ENCODE data around the gene KLC1. TPM values are rescaled to one million over a fixed set of nuclear protein-coding genes. Genes with fewer than 3 reads are reported as not detected.

The KLC1 gene
- total and polyA plus RNA-seq, 2 of the 13 experiments (the other 11 are each of a cell fraction or from before 2014, with no cell fraction given): 53.2 to 63.5 TPM

DNA sequence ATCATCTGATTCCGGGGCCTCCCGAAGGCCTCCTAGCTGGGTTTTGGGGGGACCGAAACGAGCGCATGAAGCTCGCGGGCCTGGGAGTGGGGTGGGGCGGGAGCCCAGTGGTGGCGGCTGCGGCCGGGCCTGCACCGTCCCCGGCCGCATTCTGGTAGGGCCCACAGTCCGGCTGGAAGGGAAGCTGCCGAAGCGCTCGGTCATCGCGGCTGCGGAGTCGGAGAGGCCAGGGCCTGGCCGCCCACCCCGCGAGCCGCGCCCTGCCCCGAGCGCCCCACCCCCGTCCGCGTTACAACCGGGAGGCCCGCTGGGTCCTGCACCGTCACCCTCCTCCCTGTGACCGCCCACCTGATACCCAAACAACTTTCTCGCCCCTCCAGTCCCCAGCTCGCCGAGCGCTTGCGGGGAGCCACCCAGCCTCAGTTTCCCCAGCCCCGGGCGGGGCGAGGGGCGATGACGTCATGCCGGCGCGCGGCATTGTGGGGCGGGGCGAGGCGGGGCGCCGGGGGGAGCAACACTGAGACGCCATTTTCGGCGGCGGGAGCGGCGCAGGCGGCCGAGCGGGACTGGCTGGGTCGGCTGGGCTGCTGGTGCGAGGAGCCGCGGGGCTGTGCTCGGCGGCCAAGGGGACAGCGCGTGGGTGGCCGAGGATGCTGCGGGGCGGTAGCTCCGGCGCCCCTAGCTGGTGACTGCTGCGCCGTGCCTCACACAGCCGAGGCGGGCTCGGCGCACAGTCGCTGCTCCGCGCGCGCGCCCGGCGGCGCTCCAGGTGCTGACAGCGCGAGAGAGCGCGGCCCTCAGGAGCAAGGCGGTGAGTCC, at the start of gene KLC1 (continued):
- TF ChIP-seq, protein P1, sequence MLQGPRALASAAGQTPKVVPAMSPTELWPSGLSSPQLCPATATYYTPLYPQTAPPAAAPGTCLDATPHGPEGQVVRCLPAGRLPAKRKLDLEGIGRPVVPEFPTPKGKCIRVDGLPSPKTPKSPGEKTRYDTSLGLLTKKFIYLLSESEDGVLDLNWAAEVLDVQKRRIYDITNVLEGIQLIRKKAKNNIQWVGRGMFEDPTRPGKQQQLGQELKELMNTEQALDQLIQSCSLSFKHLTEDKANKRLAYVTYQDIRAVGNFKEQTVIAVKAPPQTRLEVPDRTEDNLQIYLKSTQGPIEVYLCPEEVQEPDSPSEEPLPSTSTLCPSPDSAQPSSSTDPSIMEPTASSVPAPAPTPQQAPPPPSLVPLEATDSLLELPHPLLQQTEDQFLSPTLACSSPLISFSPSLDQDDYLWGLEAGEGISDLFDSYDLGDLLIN (CRISPR knock-in tag; IDR thresholded peaks at IDR 0.05; ENCODE audit: borderline replicate concordance): no peak
- 0 out of 2 replicates have a peak, but pooled peaks have one; percentile 31 for TF ChIP-seq NFKBIZ (CRISPR knock-in tag; IDR thresholded peaks at IDR 0.05)
- TF ChIP-seq, protein P2, sequence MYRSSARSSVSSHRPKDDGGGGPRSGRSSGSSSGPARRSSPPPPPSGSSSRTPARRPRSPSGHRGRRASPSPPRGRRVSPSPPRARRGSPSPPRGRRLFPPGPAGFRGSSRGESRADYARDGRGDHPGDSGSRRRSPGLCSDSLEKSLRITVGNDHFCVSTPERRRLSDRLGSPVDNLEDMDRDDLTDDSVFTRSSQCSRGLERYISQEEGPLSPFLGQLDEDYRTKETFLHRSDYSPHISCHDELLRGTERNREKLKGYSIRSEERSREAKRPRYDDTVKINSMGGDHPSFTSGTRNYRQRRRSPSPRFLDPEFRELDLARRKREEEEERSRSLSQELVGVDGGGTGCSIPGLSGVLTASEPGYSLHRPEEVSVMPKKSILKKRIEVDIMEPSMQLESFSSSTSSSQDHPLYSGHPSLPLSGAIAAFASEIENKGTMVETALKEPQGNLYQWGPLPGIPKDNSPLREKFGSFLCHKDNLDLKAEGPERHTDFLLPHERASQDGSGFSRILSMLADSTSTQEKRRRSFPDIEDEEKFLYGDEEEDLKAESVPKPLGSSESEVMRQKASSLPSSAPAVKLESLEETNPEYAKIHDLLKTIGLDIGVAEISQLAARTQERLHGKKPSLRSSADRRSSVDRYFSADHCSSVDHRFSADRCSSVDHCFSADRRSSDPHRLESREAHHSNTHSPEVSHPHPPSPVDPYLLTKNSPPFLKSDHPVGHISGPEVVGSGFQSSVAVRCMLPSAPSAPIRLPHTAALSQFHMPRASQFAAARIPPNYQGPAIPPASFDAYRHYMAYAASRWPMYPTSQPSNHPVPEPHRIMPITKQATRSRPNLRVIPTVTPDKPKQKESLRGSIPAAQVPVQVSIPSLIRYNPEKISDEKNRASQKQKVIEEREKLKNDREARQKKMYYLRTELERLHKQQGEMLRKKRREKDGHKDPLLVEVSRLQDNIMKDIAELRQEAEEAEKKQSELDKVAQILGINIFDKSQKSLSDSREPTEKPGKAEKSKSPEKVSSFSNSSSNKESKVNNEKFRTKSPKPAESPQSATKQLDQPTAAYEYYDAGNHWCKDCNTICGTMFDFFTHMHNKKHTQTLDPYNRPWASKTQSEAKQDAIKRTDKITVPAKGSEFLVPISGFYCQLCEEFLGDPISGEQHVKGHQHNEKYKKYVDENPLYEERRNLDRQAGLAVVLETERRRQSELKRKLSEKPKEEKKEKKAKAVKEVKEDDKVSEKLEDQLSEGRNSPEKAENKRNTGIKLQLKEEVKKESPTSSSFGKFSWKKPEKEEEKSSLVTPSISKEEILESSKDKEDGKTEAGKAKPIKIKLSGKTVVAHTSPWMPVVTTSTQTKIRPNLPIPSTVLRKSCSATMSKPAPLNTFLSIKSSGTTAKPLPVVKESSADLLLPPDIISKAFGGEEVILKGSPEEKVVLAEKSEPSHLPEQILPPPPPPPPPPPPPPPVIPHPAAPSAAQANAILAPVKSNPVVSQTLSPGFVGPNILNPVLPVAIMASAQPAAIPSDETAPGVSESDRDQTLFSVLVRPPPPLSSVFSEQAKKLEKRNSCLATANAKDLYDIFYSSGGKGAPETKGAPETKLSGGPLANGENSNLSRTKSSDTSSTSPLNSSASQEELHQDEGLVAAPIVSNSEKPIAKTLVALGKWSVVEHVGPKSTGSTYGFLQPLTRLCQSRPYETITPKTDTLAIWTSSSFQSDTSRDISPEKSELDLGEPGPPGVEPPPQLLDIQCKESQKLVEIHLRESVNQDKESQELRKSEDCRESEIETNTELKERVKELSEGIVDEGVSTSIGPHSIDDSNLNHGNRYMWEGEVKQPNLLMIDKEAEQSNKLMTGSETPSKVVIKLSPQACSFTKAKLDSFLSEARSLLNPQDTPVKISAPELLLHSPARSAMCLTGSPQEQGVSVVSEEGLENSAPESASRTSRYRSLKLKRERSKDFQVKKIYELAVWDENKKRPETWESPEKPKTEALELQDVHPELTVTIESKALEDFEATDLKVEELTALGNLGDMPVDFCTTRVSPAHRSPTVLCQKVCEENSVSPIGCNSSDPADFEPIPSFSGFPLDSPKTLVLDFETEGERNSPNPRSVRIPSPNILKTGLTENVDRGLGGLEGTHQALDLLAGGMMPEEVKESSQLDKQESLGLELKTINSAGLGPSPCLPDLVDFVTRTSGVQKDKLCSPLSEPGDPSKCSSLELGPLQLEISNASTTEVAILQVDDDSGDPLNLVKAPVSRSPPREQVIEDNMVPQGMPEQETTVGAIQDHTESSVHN (CRISPR knock-in tag; IDR thresholded peaks at IDR 0.05): no peak
- TF ChIP-seq, protein P3, sequence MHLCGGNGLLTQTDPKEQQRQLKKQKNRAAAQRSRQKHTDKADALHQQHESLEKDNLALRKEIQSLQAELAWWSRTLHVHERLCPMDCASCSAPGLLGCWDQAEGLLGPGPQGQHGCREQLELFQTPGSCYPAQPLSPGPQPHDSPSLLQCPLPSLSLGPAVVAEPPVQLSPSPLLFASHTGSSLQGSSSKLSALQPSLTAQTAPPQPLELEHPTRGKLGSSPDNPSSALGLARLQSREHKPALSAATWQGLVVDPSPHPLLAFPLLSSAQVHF (CRISPR knock-in tag; IDR thresholded peaks at IDR 0.05): peak; percentile 15; the same call in 1 of the 2 replicates
- no peak for TF ChIP-seq CBX2 (IDR thresholded peaks at IDR 0.05; ENCODE audit: low read depth, low read length)
- no peak for TF ChIP-seq CBX2 (CRISPR knock-in tag; IDR thresholded peaks at IDR 0.05; ENCODE audit: low read depth)
- no peak for TF ChIP-seq ZNF383 (CRISPR knock-in tag; IDR thresholded peaks at IDR 0.05; ENCODE audit: borderline replicate concordance)
- no peak; the same call in 1 of the 2 replicates for TF ChIP-seq ARNT2 (CRISPR knock-in tag; IDR thresholded peaks at IDR 0.05; ENCODE audit: low read depth)
- TF ChIP-seq, protein P4, sequence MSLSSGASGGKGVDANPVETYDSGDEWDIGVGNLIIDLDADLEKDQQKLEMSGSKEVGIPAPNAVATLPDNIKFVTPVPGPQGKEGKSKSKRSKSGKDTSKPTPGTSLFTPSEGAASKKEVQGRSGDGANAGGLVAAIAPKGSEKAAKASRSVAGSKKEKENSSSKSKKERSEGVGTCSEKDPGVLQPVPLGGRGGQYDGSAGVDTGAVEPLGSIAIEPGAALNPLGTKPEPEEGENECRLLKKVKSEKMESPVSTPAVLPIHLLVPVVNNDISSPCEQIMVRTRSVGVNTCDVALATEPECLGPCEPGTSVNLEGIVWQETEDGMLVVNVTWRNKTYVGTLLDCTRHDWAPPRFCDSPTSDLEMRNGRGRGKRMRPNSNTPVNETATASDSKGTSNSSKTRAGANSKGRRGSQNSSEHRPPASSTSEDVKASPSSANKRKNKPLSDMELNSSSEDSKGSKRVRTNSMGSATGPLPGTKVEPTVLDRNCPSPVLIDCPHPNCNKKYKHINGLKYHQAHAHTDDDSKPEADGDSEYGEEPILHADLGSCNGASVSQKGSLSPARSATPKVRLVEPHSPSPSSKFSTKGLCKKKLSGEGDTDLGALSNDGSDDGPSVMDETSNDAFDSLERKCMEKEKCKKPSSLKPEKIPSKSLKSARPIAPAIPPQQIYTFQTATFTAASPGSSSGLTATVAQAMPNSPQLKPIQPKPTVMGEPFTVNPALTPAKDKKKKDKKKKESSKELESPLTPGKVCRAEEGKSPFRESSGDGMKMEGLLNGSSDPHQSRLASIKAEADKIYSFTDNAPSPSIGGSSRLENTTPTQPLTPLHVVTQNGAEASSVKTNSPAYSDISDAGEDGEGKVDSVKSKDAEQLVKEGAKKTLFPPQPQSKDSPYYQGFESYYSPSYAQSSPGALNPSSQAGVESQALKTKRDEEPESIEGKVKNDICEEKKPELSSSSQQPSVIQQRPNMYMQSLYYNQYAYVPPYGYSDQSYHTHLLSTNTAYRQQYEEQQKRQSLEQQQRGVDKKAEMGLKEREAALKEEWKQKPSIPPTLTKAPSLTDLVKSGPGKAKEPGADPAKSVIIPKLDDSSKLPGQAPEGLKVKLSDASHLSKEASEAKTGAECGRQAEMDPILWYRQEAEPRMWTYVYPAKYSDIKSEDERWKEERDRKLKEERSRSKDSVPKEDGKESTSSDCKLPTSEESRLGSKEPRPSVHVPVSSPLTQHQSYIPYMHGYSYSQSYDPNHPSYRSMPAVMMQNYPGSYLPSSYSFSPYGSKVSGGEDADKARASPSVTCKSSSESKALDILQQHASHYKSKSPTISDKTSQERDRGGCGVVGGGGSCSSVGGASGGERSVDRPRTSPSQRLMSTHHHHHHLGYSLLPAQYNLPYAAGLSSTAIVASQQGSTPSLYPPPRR (CRISPR knock-in tag; IDR thresholded peaks at IDR 0.05; ENCODE audit: borderline replicate concordance): peak; percentile 48; the same call in 1 of the 2 replicates
- TF ChIP-seq POLR2G (IDR thresholded peaks at IDR 0.05; ENCODE audit: low read depth, low read length): peak; percentile 77

All from HepG2 (cell line).